IPS-18c (cell line): ENCODE results near the gene IL22RA2.
"Not testable (repeated sequence)": the region's sequence is repeated elsewhere in the genome, so short reads cannot be mapped to it uniquely, and the experiment has no call there.

Experiments used
- H3K4me3 ChIP-seq: 2 replicates; pipeline ENCODE4 v1.7.0; 2013; ENCODE audit warnings: low read depth, mild to moderate bottlenecking, low read length, moderate library complexity; ENCODE audit not compliant: insufficient read depth
- H3K9me3 ChIP-seq: one replicate; pipeline ENCODE4 v1.6.1; 2013; ENCODE audit warnings: mild to moderate bottlenecking, low read length, moderate library complexity; ENCODE audit not compliant: control insufficient read depth, insufficient read depth

IL22RA2 gene, protein sequence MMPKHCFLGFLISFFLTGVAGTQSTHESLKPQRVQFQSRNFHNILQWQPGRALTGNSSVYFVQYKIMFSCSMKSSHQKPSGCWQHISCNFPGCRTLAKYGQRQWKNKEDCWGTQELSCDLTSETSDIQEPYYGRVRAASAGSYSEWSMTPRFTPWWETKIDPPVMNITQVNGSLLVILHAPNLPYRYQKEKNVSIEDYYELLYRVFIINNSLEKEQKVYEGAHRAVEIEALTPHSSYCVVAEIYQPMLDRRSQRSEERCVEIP

DNA sequence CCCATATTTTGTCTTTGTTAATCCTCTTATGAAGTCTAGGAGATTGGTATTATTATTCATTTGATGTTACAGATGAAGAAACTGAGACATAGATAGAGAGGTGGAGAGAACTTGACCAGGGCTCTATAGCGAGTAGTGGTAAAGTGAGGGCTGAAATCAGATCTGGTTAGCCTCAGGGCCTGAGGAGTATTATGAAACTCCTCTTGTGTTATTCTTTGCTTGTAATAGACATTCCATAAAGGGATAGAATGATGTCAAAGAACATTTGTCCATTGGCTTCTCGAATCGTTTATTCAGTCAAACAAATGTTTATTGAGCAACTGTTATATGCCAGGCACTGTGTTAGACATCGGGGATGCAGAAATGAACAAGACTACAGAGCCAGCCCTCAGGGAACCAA lies at the start of gene IL22RA2:
TSS of gene IL22RA2 (minus strand) at position 144 of the 400 bp plus-strand sequence. CDS start 11,895 bp downstream, outside the sequence.
- H3K4me3 ChIP-seq = no peak within 1 kb of the TSS
- no peaks in the 10 kb centered on the region for H3K9me3 ChIP-seq

DNA sequence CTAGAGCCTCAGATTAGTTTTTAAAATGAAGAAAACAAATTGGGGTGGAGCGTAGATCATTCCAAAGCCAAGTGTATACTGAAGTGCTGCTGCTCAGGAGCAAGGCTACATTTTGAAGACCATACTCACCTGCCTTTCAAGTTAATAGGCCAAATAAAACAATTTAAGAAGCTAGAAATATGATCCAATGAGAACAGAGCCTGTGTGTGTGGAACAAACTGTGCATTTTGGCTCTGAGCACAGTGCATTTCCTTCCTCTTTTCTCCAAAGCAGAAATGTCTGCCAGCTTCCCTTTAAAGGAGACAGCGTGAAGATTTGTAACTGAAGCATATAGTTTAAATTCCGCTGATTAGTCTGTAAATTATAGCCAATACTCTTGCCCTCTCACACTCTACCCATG lies 48.9 kb upstream of the IL22RA2 start:
- H3K9me3 ChIP-seq = no peaks in the 10 kb centered on the region
- no peak overlapping the region for H3K4me3 ChIP-seq

DNA sequence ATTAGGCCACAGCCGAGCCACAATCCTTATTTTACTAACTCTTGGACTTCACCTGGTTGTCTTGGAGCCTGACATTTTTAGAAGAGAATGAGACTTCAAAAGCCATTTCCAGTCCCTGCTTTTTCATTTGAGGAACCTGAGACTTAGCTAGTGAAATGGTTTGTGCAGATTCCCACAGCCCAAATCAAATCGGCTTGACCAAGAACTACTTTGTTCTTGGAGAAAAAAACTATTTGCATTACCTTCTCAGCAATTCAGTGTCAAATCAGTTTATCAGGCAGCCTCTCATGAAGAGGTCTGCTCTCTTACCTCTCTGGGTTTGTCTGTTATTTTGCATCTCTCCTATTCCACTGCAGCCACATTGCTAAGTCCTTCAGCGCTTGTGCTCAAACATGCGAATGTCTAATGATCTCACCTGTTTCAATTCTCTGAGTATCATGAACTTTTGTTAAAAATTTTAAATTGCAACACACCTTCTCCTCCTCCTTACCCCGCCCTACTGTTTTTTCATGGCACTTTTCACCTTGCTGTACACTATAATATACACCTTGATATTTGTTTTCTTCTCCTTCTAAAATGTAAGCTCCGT lies 46.3 kb upstream of the IL22RA2 start:
- Histone ChIP-seq H3K9me3 (no peaks in the 10 kb centered on the region), H3K4me3 (peak overlapping the region; percentile 97; the same call in 1 of the 2 replicates)

DNA sequence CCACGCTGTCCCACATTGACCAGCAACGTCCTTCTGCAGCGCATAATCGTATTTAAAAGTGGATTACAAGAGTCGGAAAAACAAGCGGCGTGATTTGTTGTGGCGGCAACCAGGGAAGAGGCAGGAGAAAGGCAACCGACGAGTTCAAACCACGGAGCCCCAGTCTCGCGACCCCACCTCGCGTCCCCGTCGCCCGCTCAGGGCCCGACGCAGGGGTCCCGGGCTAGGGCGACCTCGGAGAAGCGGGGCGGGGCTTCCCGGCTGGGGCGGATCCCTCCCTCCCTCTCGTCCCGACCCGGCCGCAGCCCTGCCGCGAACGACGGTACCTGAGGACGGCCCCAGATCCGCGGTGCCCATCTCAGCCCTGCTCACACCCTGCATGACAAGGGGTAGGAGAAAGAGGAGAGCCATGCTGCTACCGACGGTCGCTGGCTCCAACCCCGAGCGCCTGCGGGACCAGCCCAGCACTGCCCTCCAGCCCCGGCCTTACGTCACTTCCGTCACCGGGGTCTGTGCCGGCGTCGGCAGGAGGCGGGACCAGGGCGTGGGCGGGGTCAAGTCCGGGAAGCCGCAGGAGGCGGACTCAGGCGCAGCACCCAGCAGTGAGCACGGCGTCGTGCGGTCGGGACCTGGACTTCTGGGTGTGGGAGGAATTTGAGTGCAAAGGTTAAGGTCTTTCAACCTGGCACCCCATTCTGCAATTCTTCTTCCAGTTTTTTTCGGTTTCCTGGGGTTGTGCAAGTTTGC lies 45.6 kb upstream of the IL22RA2 start, which contains the start of gene IFNGR1:
TSS of gene IFNGR1 (minus strand) at position 469 of the 747 bp plus-strand sequence. CDS start at position 411, 58 bp downstream.
- no peaks in the 10 kb centered on the region for H3K9me3 ChIP-seq
- peak within 1 kb of the TSS; percentile 97 for H3K4me3 ChIP-seq

DNA sequence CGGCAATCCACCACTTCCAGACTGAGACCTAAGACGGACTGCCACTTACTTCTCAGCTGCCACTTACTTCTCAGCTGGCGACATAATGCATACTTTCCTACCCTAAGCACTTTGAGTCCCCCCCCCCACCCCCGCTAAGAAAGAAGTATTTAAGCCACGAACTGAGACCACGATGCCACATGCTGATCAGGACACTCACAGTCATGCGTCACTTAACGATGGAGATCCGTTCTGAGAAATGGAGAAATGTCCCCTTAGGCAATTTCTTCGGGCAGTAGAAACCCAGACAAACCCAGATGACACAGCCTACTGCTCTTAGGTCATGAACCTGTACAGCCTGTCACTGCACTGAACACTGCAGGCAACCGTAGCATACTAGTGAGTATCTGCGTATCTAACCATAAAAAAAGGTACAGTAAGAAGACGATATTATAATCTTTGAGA lies 45.1 kb upstream of the IL22RA2 start:
- Histone ChIP-seq H3K9me3 (no peaks in the 10 kb centered on the region), H3K4me3 (peak overlapping the region; percentile 97)

DNA sequence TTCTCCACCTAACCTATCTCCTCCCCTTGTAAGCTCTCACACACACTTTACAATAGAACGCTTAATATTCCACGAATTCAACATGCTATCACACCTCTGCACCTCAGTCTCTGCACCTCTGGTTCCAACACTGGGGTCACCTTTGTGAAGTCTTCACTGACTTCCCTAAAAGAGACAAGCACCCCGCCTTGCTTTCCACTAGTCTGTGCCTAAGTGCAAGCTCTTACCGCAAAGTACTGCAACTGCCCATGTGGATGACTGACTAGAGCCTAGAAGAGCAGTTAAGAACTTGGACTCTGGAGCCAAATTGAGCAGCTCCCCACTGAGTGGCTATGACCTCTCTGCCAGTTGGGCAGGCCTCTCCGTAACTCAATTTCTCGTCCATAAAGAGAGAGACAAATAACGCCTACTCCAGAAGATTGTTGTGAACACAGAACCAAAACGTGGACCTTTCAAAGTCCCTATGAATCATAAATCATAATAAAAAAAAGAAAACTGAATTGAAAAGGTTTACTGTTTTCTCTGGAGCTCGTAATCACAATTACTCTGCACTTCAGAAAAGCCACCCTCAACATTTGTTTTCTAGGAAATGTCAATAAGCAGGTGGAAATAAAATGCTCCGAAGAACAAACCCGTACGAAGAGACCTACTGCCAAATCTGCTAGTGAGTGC lies 44.5 kb upstream of the IL22RA2 start:
- H3K9me3 ChIP-seq = no peaks in the 10 kb centered on the region
- peak overlapping the region; percentile 97 for H3K4me3 ChIP-seq

DNA sequence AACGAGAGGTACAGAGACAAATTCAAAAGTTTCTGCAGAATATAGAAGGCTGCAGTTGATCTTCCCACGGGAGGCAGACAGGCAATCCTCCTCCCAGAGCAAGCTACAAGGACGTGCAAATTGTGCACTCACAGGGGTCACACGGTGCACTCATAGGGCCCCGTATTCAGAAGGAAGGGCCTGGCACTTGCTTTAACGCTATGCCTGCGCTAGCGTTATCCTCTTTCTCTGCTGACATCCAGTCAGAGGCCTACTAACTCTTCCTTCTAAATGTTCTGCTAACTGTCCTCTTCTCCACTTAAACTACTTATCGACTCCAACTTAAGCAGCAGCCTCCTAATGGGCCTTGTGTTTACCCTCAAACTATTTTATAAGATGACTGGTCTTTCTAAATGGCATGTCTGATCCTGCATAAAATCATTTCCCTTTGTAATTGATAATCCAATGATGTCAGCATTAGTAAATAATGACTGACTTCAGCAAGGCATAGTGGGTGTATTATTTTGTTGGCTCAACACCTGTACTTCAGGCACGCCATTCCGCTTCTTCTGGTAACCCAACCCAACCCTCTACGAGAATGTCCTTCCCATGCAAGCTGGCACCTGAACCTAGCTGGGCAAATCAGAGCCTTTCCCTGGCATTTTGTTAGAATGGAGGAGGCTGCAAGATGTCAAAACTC lies 43.6 kb upstream of the IL22RA2 start:
- no peak overlapping the region for H3K4me3 ChIP-seq
- no peaks in the 10 kb centered on the region for H3K9me3 ChIP-seq

DNA sequence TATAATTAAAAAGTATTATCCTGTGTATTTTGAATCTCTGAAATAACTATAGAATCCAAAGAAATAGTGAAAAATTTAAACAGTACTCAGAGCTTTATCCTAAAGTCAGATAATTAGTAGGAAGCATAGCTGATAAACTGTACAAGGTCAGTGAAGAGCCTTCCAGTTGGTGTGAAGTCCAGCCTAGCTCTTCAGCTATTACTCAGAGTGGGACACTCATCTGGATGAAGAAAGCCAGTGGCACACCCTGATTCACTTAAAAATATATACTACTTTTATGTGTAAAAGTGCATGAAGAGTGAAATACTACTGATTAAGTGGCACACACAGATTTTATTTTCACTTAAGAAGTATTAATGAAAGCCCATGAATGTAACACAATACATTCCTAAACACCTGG lies 42.7 kb upstream of the IL22RA2 start:
- no peak overlapping the region for H3K4me3 ChIP-seq

DNA sequence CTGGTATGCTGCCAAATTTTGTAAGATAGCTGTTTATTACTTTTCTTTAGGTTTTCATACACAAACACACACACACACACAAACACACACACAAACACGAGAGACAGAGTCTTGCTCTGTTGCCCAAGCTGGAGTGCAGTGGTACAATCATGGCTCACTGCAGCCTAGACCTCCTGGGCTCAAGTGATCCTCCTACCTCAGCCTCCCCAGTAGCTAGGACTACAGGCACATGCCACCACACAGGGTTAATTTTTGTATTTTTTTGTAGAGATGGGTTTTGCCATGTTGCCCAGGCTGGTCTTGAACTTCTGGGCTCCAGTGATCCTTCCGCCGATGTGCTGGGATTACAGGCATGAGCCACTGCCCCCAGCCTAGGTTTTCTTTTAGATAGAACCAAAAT lies 42.2 kb upstream of the IL22RA2 start:
- not testable (repeated sequence) for H3K4me3 ChIP-seq, H3K9me3 ChIP-seq

More for the DNA sequence above, 42.7 kb upstream of the IL22RA2 start:
- H3K9me3 ChIP-seq = peaks cover 3% of the 10 kb centered on the region

DNA sequence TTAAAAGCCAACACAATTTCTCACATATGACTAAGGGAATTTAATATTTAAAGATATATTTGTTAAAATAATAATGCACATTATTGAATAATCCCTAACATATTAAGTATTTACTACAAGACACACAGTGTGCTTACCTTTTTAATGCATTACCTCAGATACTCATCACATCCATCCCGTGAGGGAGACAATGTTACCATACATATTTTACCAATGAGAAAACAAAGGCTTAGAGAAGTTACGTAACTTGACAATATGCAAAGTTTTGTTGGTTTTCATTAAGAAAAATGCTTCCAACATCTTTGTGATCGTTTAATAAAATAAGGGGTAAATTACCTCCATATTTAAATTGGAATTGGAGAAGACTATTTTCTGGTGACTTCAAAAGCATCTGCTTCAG lies 41.5 kb upstream of the IL22RA2 start:
- Histone ChIP-seq H3K4me3 (no peak overlapping the region), H3K9me3 (peaks cover 3% of the 10 kb centered on the region)

DNA sequence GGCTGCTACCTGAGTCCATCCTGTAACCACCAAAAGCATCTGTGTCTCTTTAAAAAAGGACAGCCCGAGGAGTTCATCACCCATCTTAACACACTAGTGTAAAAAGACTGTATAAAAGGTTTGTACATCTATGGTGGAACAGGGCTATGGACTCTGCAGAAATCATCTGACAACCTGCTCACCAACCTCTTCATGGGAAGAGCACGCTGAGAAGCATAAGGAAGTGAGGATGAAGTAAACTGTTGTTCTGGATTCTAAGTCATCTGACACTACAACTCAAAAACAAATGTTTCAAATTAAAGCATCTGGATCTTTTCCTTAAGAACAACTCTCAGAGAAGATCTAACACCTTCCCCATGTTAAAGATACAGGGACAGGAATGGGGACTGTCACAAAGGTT lies 40.4 kb upstream of the IL22RA2 start:
- peaks cover 9% of the 10 kb centered on the region for H3K9me3 ChIP-seq
- H3K4me3 ChIP-seq = no peak overlapping the region

DNA sequence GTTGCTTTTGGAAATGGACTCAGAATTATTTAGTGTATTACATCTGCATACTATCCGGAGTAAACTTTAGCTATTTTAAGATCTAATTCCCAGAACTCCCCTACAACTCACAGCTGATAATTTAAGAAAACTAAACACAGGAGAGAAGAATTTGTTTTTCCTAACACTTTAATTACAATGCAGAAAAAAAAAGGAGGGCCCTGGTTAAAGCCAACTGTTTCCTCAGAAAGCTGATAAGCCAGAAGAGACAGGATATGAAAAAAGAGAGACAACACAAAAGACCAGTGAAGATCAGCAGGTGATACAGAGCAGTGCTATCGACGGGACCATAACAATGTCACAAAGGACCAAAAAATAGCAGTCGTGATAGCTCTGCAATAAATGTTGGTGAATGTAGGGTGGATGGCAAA lies 39.9 kb upstream of the IL22RA2 start:
- Histone ChIP-seq H3K4me3 (no peak overlapping the region), H3K9me3 (peaks cover 11% of the 10 kb centered on the region)

DNA sequence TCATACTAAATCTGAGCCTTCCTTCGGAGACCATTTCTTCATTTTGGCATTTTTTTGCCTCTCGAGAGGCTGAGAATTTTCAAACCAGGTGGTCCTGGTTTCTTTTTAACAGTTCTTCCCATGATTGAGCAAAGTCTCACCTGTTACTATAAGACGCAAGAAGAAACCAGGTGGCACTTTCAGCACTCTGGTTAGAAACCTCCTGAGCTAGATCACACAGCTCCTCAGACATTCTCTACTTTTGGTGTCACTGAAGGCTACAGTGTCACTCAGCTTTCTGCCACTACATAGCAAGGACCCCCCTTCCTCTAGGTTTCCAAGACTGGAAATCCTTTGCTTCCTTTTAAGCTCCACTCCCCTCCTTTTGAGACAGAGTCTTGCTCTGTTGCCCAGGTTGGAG lies 38.5 kb upstream of the IL22RA2 start:
- Histone ChIP-seq H3K9me3 (peaks cover 11% of the 10 kb centered on the region), H3K4me3 (no peak overlapping the region)

DNA sequence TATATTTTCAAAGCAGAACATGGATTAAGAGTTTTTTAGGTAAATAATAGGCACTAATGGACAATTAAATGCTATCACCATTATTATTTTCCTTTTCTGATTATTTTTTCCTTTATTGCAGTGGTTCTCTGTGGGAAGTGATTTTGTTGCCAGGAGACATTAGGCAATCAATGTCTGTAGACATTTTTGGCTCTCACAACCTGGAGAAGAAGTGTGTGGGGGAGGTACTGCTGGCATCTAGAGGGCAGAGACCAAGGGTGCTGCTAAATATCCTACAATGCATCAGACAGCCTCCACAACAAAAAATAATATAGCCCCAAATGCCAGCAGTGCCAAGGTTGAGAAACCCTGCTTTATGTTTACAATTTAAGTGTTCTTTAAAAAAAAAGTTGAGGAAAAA lies 37.5 kb upstream of the IL22RA2 start:
- peaks cover 11% of the 10 kb centered on the region for H3K9me3 ChIP-seq
- H3K4me3 ChIP-seq = no peak overlapping the region

DNA sequence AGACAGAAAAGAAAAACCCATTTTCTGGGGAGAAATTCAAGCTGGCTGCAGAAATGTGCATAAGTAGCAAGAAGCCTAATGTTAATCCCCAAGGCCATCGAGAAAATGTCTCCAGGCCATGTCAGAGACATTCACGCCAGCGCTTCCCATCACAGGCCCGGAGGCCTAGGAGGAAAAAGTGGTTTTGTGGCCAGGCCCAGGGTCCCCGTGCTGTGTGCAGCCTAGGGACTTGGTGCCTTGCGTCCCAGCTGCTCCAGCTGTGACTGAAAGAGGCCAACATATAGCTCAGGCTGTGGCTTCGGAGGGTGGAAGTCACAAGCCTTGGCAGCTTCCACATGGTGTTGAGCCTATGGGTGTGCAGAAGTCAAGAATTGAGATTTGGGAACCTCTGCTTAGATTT lies 34.8 kb upstream of the IL22RA2 start:
- Histone ChIP-seq H3K9me3 (peaks cover 11% of the 10 kb centered on the region), H3K4me3 (no peak overlapping the region)

DNA sequence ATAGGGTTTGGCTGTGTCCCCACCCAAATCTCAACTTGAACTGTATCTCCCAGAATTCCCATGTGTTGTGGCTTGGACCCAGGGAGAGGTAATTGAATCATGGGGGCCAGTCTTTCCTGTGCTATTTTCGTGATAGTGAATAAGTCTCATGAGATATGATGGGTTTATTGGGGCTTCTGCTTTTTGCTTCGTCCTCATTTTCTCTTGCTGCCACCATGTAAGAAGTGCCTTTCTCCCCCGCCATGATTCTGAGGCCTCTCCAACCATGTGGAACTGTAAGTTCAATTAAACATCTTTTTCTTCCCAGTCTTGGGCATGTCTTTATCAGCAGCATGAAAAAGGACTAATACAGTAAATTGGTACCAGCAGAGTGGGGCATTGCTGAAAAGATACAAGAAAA lies 34.0 kb upstream of the IL22RA2 start:
- H3K9me3 ChIP-seq = peaks cover 11% of the 10 kb centered on the region
- not testable (repeated sequence) for H3K4me3 ChIP-seq

DNA sequence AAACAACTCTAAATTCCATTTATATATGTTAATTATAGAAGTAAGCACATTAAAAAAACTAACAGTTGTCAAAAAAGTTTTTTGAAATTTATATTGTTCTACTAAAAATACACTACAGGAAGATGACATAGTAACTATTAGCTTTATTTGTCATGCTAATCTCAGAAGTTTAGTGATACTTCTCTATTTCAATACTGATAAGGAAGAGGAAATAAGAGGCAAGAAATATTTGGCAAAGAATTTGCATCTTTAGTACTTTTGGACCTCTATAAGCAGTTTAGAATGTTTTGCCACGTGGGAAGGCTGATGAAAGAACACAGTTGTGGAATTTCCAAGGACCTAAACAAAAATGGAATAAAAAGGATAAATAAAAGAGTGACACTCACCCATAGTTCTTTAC lies 33.1 kb upstream of the IL22RA2 start:
- Histone ChIP-seq H3K9me3 (peaks cover 11% of the 10 kb centered on the region), H3K4me3 (no peak overlapping the region)
